G401 (cell line): ENCODE measurements around the gene METTL2B. TPM values are rescaled to one million over a fixed set of nuclear protein-coding genes. Genes with fewer than 3 reads are reported as not detected.
"Not testable (repeated sequence)": the region's sequence is repeated elsewhere in the genome, so short reads cannot be mapped to it uniquely, and the experiment has no call there.

Source experiments
- DNase-seq: peaks from one replicate; pipeline ENCODE4 v3.0.0-alpha.2; 2015; ENCODE audit warnings: low spot score
- in situ Hi-C: cut with HindIII; loops from 2 replicates; pipeline ENCODE4 v1.10.0; 2016; ENCODE audit warnings: low sequenced_read_pairs, mixed read lengths
- total RNA-seq: library from RNA; depleted of rRNA; stranded (reverse); fragments of >200 nt; shearing (Covaris generic); gene quantifications from 2 replicates; pipeline ENCODE4 v1.2.3, GENCODE V29; 2014; rRNA removed

The METTL2B gene
- 23.8 and 55.4 TPM in 2 replicates for total RNA-seq

GRCh38 chr7:128476402-128477335 lies at the start of gene METTL2B:
METTL2B (plus strand) TSS chr7:128476748; CDS start chr7:128476766, 18 bp downstream.
- peak; percentile 95 for DNase-seq

GRCh38 chr7:128427289-128427891 lies 49.2 kb upstream of the METTL2B start:
- in situ Hi-C loops = no loop called here
- DNase-seq = peak; percentile 77

More at GRCh38 chr7:128476402-128477335, at the start of gene METTL2B:
- in situ Hi-C loops = not testable (repeated sequence)

GRCh38 chr7:128430207-128430606 lies 46.3 kb upstream of the METTL2B start:
- DNase-seq = no peak
- in situ Hi-C loops = no loop called here

- DNase-seq = no peak
Measured at GRCh38 chr7:128431221-128431620, 45.3 kb upstream of the METTL2B start.

GRCh38 chr7:128431754-128432153 lies 44.8 kb upstream of the METTL2B start:
- no peak for DNase-seq
- in situ Hi-C loops = no loop called here

More at GRCh38 chr7:128431221-128431620, 45.3 kb upstream of the METTL2B start:
- in situ Hi-C loops = no loop called here

- in situ Hi-C loops = no loop called here
Measured at GRCh38 chr7:128434413-128435326, 41.9 kb upstream of the METTL2B start.

GRCh38 chr7:128435327-128435686 lies 41.2 kb upstream of the METTL2B start:
- in situ Hi-C loops = no loop called here
- DNase-seq = no peak

More at GRCh38 chr7:128434413-128435326, 41.9 kb upstream of the METTL2B start:
- DNase-seq = no peak

GRCh38 chr7:128437426-128438332 lies 38.9 kb upstream of the METTL2B start:
- in situ Hi-C loops = no loop called here
- DNase-seq = no peak

- no peak for DNase-seq
- in situ Hi-C loops = no loop called here
Measured at GRCh38 chr7:128442356-128442755, 34.2 kb upstream of the METTL2B start.

GRCh38 chr7:128443831-128444600 lies 32.5 kb upstream of the METTL2B start:
- in situ Hi-C loops = no loop called here
- no peak for DNase-seq

GRCh38 chr7:128446306-128446705 lies 30.2 kb upstream of the METTL2B start:
- in situ Hi-C loops = no loop called here

GRCh38 chr7:128447941-128448564 lies 28.5 kb upstream of the METTL2B start:
- no peak for DNase-seq
- in situ Hi-C loops = no loop called here

More at GRCh38 chr7:128446306-128446705, 30.2 kb upstream of the METTL2B start:
- DNase-seq = peak; percentile 32

- in situ Hi-C loops = no loop called here
- DNase-seq = no peak
Measured at GRCh38 chr7:128448751-128449302, 27.7 kb upstream of the METTL2B start.

- in situ Hi-C loops = no loop called here
- no peak for DNase-seq
Measured at GRCh38 chr7:128450409-128450808, 26.1 kb upstream of the METTL2B start.

GRCh38 chr7:128450913-128451312 lies 25.6 kb upstream of the METTL2B start:
- in situ Hi-C loops = no loop called here
- no peak for DNase-seq

- in situ Hi-C loops = no loop called here
- no peak for DNase-seq
Measured at GRCh38 chr7:128452552-128452951, 24.0 kb upstream of the METTL2B start.
